IgD-negative memory B cell (primary cell): ENCODE results near the gene ASTN2. TPM values are rescaled to one million over a fixed set of nuclear protein-coding genes. Genes with fewer than 3 reads are reported as not detected.

ENCODE experiments used
- H3K27ac Mint-ChIP-seq, 3 donors: one replicate each; pipeline ENCODE4 v1.8.0; 2020 to 2022; ENCODE audit warnings: mild to moderate bottlenecking in 3 of 3, mixed read lengths in 3 of 3, moderate library complexity in 1 of 3
- H3K27me3 Mint-ChIP-seq: one replicate; pipeline ENCODE4 v1.8.0; 2021; ENCODE audit warnings: mixed read lengths
- H3K36me3 Mint-ChIP-seq: one replicate; pipeline ENCODE4 v1.8.0; 2020; ENCODE audit warnings: mild to moderate bottlenecking, mixed read lengths
- H3K4me1 Mint-ChIP-seq, 3 donors: one replicate each; pipeline ENCODE4 v1.8.0; 2020 to 2022; ENCODE audit warnings: mixed read lengths in 3 of 3, mild to moderate bottlenecking in 1 of 3
- H3K4me3 Mint-ChIP-seq, 4 donors: one replicate each; pipeline ENCODE4 v1.8.0; 2020 to 2022; ENCODE audit warnings: mild to moderate bottlenecking in 4 of 4, mixed read lengths in 4 of 4, moderate library complexity in 3 of 4
- H3K9me3 Mint-ChIP-seq, 3 donors: one replicate each; pipeline ENCODE4 v1.8.0; 2020 to 2021; ENCODE audit warnings: mixed read lengths in 3 of 3, mild to moderate bottlenecking in 1 of 3
- polyA plus RNA-seq: library from polyadenylated mRNA; unstranded; fragments of 300-500 nt; fragmentation: Illumina TruSeq; gene quantifications from one replicate; pipeline ENCODE4 v1.2.3, GENCODE V29; 2021

The ASTN2 gene
- polyA plus RNA-seq, 1 donor from 2014 or later, result 2.7 TPM

- Mint-ChIP-seq H3K27me3 (no peaks in the 10 kb centered on the region), H3K9me3 (no peaks in the 10 kb centered on the region), H3K4me3 (no peak overlapping the region), H3K4me1 (no peaks in the 10 kb centered on the region), H3K27ac (no peak overlapping the region), H3K36me3 (no peaks in the 10 kb centered on the region)
Observed at GRCh38 chr9:117315236-117315635, 99.6 kb downstream of the ASTN2 start.

GRCh38 chr9:117313989-117314388 lies 100.9 kb downstream of the ASTN2 start:
- no peaks in the 10 kb centered on the region for H3K4me1 Mint-ChIP-seq
- H3K4me3 Mint-ChIP-seq, result no peak overlapping the region
- no peak overlapping the region for H3K27ac Mint-ChIP-seq
- no peaks in the 10 kb centered on the region for H3K27me3 Mint-ChIP-seq
- H3K9me3 Mint-ChIP-seq, result no peaks in the 10 kb centered on the region
- H3K36me3 Mint-ChIP-seq, result no peaks in the 10 kb centered on the region

GRCh38 chr9:117307701-117308100 lies 107.2 kb downstream of the ASTN2 start:
- no peak overlapping the region for H3K27ac Mint-ChIP-seq
- H3K4me3 Mint-ChIP-seq, result no peak overlapping the region
- H3K36me3 Mint-ChIP-seq, result no peaks in the 10 kb centered on the region
- no peaks in the 10 kb centered on the region for H3K4me1 Mint-ChIP-seq
- no peaks in the 10 kb centered on the region for H3K27me3 Mint-ChIP-seq
- no peaks in the 10 kb centered on the region for H3K9me3 Mint-ChIP-seq

GRCh38 chr9:117306032-117306431 lies 108.8 kb downstream of the ASTN2 start:
- H3K4me3 Mint-ChIP-seq, result no peak overlapping the region
- H3K36me3 Mint-ChIP-seq, result no peaks in the 10 kb centered on the region
- no peaks in the 10 kb centered on the region for H3K27me3 Mint-ChIP-seq
- peaks cover 0 to 2% (median 0%) of the 10 kb centered on the region in 3 donors for H3K9me3 Mint-ChIP-seq
- no peaks in the 10 kb centered on the region for H3K4me1 Mint-ChIP-seq
- H3K27ac Mint-ChIP-seq, result no peak overlapping the region

GRCh38 chr9:117305454-117305853 lies 109.4 kb downstream of the ASTN2 start:
- Mint-ChIP-seq H3K27me3 (no peaks in the 10 kb centered on the region), H3K36me3 (no peaks in the 10 kb centered on the region), H3K4me3 (no peak overlapping the region), H3K9me3 (peaks cover 0 to 2% (median 0%) of the 10 kb centered on the region in 3 donors), H3K4me1 (no peaks in the 10 kb centered on the region), H3K27ac (no peak overlapping the region)

- no peak overlapping the region for H3K4me3 Mint-ChIP-seq
- H3K36me3 Mint-ChIP-seq, result no peaks in the 10 kb centered on the region
Observed at GRCh38 chr9:117304549-117304948, 110.3 kb downstream of the ASTN2 start.

DNA sequence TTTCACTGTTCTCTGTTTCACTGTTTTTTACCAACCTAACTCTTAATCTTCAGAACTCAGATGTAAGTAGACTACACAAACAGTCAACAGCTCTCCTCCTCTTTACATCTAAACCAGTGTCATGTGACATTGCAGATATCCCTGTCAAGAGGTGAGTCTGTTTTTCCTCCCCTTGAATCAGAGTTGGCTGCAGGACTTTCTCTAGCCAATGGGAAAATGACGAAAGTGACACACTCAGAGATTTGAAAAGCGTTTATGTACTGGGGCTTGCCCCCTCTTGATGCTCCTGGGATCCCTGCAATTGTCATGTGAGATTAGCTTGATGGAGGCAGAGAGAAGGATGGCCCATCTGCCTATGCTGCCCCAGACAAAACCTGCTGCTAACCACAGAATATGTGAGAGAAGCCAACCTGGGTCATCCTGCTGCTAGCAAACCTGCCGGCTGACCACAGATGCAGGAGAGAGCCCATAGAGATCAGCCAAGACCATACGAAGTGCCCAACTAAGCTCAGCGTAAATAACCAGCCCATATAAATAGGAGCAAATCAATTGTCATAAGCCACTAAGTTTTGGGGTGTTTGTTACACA lies 111.1 kb downstream of the ASTN2 start:
- Mint-ChIP-seq H3K36me3 (no peaks in the 10 kb centered on the region), H3K4me3 (no peak overlapping the region), H3K4me1 (no peaks in the 10 kb centered on the region), H3K27ac (no peak overlapping the region), H3K27me3 (no peaks in the 10 kb centered on the region), H3K9me3 (peaks cover 0 to 2% (median 2%) of the 10 kb centered on the region in 3 donors)

More at GRCh38 chr9:117304549-117304948, 110.3 kb downstream of the ASTN2 start:
- Mint-ChIP-seq H3K27me3 (no peaks in the 10 kb centered on the region), H3K27ac (no peak overlapping the region), H3K9me3 (peaks cover 0 to 2% (median 0%) of the 10 kb centered on the region in 3 donors), H3K4me1 (no peaks in the 10 kb centered on the region)

DNA sequence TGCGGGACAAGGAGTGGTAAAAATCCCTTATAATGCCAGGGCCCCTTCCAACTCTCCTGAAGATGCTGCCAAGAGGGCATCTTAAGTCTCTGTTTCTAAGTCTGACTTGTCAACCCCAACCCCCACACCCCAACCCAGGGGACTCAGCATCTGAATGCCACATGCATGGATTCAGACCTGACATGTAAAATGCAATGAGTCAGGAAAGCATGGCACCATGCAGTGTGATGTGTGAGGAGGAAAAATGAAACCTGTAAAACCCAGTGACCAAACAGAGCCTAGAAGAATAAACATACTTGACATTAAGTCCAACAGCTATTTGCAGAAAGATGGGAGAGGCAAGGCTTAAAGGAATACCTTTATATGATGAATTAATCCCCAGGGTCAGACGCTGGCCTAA lies 112.4 kb downstream of the ASTN2 start:
- peaks cover 0 to 3% (median 2%) of the 10 kb centered on the region in 3 donors for H3K9me3 Mint-ChIP-seq
- H3K4me3 Mint-ChIP-seq, result no peak overlapping the region
- H3K27ac Mint-ChIP-seq, result no peak overlapping the region
- no peaks in the 10 kb centered on the region for H3K27me3 Mint-ChIP-seq
- no peaks in the 10 kb centered on the region for H3K4me1 Mint-ChIP-seq
- no peaks in the 10 kb centered on the region for H3K36me3 Mint-ChIP-seq

- Mint-ChIP-seq H3K9me3 (peaks cover 0 to 7% (median 2%) of the 10 kb centered on the region in 3 donors), H3K4me1 (no peaks in the 10 kb centered on the region), H3K27me3 (no peaks in the 10 kb centered on the region), H3K27ac (no peak overlapping the region), H3K36me3 (no peaks in the 10 kb centered on the region), H3K4me3 (no peak overlapping the region)
Observed at GRCh38 chr9:117300371-117301110, 114.3 kb downstream of the ASTN2 start.

- no peak overlapping the region for H3K27ac Mint-ChIP-seq
- H3K9me3 Mint-ChIP-seq, result peaks cover 3 to 9% (median 4%) of the 10 kb centered on the region in 3 donors
- H3K4me3 Mint-ChIP-seq, result no peak overlapping the region
- H3K36me3 Mint-ChIP-seq, result no peaks in the 10 kb centered on the region
- H3K27me3 Mint-ChIP-seq, result no peaks in the 10 kb centered on the region
- no peaks in the 10 kb centered on the region for H3K4me1 Mint-ChIP-seq
Observed at GRCh38 chr9:117296453-117296852, 118.4 kb downstream of the ASTN2 start.

GRCh38 chr9:117293206-117294114 lies 121.4 kb downstream of the ASTN2 start:
- Mint-ChIP-seq H3K36me3 (no peaks in the 10 kb centered on the region), H3K27me3 (no peaks in the 10 kb centered on the region), H3K27ac (no peak overlapping the region), H3K4me3 (no peak overlapping the region), H3K9me3 (peaks cover 3 to 7% (median 3%) of the 10 kb centered on the region in 3 donors), H3K4me1 (no peaks in the 10 kb centered on the region)

GRCh38 chr9:117290856-117291622 lies 123.8 kb downstream of the ASTN2 start:
- peaks cover 3% of the 10 kb centered on the region in 3 donors for H3K9me3 Mint-ChIP-seq
- no peaks in the 10 kb centered on the region for H3K4me1 Mint-ChIP-seq
- H3K36me3 Mint-ChIP-seq, result no peaks in the 10 kb centered on the region
- H3K27me3 Mint-ChIP-seq, result no peaks in the 10 kb centered on the region
- H3K4me3 Mint-ChIP-seq, result no peak overlapping the region
- no peak overlapping the region for H3K27ac Mint-ChIP-seq

GRCh38 chr9:117290306-117290840 lies 124.5 kb downstream of the ASTN2 start:
- Mint-ChIP-seq H3K4me1 (no peaks in the 10 kb centered on the region), H3K27me3 (no peaks in the 10 kb centered on the region), H3K9me3 (peaks cover 3% of the 10 kb centered on the region in 3 donors), H3K4me3 (peak overlapping the region in 1 of 4 donors; percentile 2), H3K27ac (peak overlapping the region in 1 of 3 donors; percentile 11), H3K36me3 (no peaks in the 10 kb centered on the region)

DNA sequence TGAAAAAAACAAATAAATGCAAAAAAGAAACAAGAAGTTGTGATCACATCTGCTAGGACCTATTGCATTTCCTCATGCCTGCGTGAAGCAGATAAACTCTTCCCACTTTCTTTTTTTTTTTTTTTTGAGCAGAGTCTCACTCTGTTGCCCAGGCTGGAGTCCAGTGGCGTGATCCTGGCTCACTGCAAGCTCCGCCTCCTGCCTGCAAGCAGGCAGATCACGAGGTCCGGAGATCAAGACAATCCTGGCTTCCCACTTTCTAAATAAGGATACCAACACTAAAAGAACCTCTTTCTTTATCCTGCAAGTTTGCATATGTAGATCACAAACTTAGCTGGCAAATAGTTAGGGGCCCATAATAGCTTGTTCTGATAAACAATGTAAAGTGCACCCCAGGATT lies 128.6 kb downstream of the ASTN2 start:
- H3K27me3 Mint-ChIP-seq, result no peaks in the 10 kb centered on the region
- H3K27ac Mint-ChIP-seq, result no peak overlapping the region
- H3K4me3 Mint-ChIP-seq, result no peak overlapping the region
- no peaks in the 10 kb centered on the region for H3K36me3 Mint-ChIP-seq
- no peaks in the 10 kb centered on the region for H3K4me1 Mint-ChIP-seq
- peaks cover 0 to 5% (median 0%) of the 10 kb centered on the region in 3 donors for H3K9me3 Mint-ChIP-seq
